ENCODE results near the gene APMAP.
A peak's percentile ranks its signal among the peaks of the same experiment; 100 is the strongest.

Gene APMAP

GRCh38 chr20:24991897-24992486, 559 bp downstream of the APMAP start (continued):
- TF ChIP-seq ZNF513 (tag by site-specific recombination; IDR thresholded peaks at IDR 0.05) (no peak), SP7 (tag by site-specific recombination; IDR thresholded peaks at IDR 0.05) (no peak), ZNF677 (tag by site-specific recombination; IDR thresholded peaks at IDR 0.05) (no peak), ZNF654 (tag by site-specific recombination; IDR thresholded peaks at IDR 0.05; ENCODE audit: low read depth) (no peak), GLIS2 (tag by site-specific recombination; IDR thresholded peaks at IDR 0.05) (no peak), ZSCAN23 (tag by site-specific recombination; IDR thresholded peaks at IDR 0.05) (no peak), ZNF140 (tag by site-specific recombination; IDR thresholded peaks at IDR 0.05) (no peak), ZNF133 (tag by site-specific recombination; IDR thresholded peaks at IDR 0.05) (0 out of 2 replicates have a peak, but pooled peaks have one; percentile 14), ZBTB20 (tag by site-specific recombination; IDR thresholded peaks at IDR 0.05) (peak; percentile 12), ZNF350 (tag by site-specific recombination; IDR thresholded peaks at IDR 0.05) (no peak), ZNF184 (tag by site-specific recombination; IDR thresholded peaks at IDR 0.05) (no peak), ZNF335 (tag by site-specific recombination; conservative IDR thresholded peaks at IDR 0.05) (peak; percentile 7), KLF1 (tag by site-specific recombination; IDR thresholded peaks at IDR 0.05) (no peak), BCL11B (tag by site-specific recombination; IDR thresholded peaks at IDR 0.05; ENCODE audit: low read depth) (no peak)
- TF ChIP-seq, protein P1, sequence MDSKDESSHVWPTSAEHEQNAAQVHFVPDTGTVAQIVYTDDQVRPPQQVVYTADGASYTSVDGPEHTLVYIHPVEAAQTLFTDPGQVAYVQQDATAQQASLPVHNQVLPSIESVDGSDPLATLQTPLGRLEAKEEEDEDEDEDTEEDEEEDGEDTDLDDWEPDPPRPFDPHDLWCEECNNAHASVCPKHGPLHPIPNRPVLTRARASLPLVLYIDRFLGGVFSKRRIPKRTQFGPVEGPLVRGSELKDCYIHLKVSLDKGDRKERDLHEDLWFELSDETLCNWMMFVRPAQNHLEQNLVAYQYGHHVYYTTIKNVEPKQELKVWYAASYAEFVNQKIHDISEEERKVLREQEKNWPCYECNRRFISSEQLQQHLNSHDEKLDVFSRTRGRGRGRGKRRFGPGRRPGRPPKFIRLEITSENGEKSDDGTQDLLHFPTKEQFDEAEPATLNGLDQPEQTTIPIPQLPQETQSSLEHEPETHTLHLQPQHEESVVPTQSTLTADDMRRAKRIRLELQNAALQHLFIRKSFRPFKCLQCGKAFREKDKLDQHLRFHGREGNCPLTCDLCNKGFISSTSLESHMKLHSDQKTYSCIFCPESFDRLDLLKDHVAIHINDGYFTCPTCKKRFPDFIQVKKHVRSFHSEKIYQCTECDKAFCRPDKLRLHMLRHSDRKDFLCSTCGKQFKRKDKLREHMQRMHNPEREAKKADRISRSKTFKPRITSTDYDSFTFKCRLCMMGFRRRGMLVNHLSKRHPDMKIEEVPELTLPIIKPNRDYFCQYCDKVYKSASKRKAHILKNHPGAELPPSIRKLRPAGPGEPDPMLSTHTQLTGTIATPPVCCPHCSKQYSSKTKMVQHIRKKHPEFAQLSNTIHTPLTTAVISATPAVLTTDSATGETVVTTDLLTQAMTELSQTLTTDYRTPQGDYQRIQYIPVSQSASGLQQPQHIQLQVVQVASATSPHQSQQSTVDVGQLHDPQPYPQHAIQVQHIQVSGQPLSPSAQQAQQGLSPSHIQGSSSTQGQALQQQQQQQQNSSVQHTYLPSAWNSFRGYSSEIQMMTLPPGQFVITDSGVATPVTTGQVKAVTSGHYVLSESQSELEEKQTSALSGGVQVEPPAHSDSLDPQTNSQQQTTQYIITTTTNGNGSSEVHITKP (tag by site-specific recombination; IDR thresholded peaks at IDR 0.05) = no peak

GRCh38 chr20:24990810-24991252, 1.7 kb downstream of the APMAP start:
- no peaks in the 10 kb centered on the region; the same call in none of the 2 replicates for H3K4me1 ChIP-seq (ENCODE audit: control insufficient read depth, insufficient read depth, low read length)
- no peaks in the 10 kb centered on the region for H3K9me3 ChIP-seq (ENCODE audit: control insufficient read depth, insufficient read depth, low read depth, low read length)
- CTCF ChIA-PET = no interaction called here
- H3K27ac ChIP-seq (ENCODE audit: extremely low read depth, low read depth, low read length) = no peak overlapping the region
- H3K4me3 ChIP-seq (ENCODE audit: low read depth, low read length) = 0 out of 2 replicates have a peak overlapping the region, but pooled peaks have one; percentile 4
- POLR2A ChIA-PET = no interaction called here
- peaks cover 0 to 9% of the 10 kb centered on the region in 2 experiments; a peak in 1 of 3 replicates for H3K36me3 ChIP-seq (ENCODE audit: control insufficient read depth in 2 of 2, insufficient read depth in 1 of 2, low read length in 2 of 2)
- TF ChIP-seq, protein P2, sequence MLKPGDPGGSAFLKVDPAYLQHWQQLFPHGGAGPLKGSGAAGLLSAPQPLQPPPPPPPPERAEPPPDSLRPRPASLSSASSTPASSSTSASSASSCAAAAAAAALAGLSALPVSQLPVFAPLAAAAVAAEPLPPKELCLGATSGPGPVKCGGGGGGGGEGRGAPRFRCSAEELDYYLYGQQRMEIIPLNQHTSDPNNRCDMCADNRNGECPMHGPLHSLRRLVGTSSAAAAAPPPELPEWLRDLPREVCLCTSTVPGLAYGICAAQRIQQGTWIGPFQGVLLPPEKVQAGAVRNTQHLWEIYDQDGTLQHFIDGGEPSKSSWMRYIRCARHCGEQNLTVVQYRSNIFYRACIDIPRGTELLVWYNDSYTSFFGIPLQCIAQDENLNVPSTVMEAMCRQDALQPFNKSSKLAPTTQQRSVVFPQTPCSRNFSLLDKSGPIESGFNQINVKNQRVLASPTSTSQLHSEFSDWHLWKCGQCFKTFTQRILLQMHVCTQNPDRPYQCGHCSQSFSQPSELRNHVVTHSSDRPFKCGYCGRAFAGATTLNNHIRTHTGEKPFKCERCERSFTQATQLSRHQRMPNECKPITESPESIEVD (tag by site-specific recombination; IDR thresholded peaks at IDR 0.05) = peak; percentile 64
- TF ChIP-seq ZNF623 (tag by site-specific recombination; IDR thresholded peaks at IDR 0.05) = no peak
- 0 out of 2 replicates have a peak, but pooled peaks have one; percentile 15 for TF ChIP-seq ZBTB17 (tag by site-specific recombination; IDR thresholded peaks at IDR 0.05)

Data from HEK293 (cell line).